Immature natural killer cell (primary cell): ENCODE data around the gene TERC. TPM values are rescaled to one million over a fixed set of nuclear protein-coding genes. Genes with fewer than 3 reads are reported as not detected.

Source experiments
- DNase-seq, 3 donors: peaks; one replicate each; pipeline ENCODE4 v3.0.0; 2022; ENCODE audit warnings: mixed read lengths in 1 of 3
- H3K27ac Mint-ChIP-seq, 6 donors: one replicate each; pipeline ENCODE4 v1.8.0; 2020; ENCODE audit warnings: mixed read lengths in 6 of 6, mild to moderate bottlenecking in 5 of 6, inconsistent platforms in 4 of 6, moderate library complexity in 3 of 6
- H3K27me3 Mint-ChIP-seq, 3 donors: one replicate each; pipeline ENCODE4 v1.8.0; 2020 to 2021; ENCODE audit warnings: low read depth in 3 of 3, mild to moderate bottlenecking in 3 of 3, mixed read lengths in 3 of 3, moderate library complexity in 3 of 3, inconsistent platforms in 1 of 3
- H3K36me3 Mint-ChIP-seq, 3 donors: one replicate each; pipeline ENCODE4 v1.8.0; 2020; ENCODE audit warnings: mixed read lengths in 3 of 3, inconsistent platforms in 2 of 3, mild to moderate bottlenecking in 2 of 3
- H3K4me1 Mint-ChIP-seq, 2 donors: one replicate each; pipeline ENCODE4 v1.8.0; 2020; ENCODE audit warnings: inconsistent platforms in 2 of 2, mild to moderate bottlenecking in 2 of 2, mixed read lengths in 2 of 2, moderate library complexity in 1 of 2
- H3K4me3 Mint-ChIP-seq, 5 donors: one replicate each; pipeline ENCODE4 v1.8.0; 2020; ENCODE audit warnings: mild to moderate bottlenecking in 5 of 5, mixed read lengths in 5 of 5, inconsistent platforms in 3 of 5, moderate library complexity in 3 of 5
- H3K9me3 Mint-ChIP-seq, 6 donors: one replicate each; pipeline ENCODE4 v1.8.0; 2020; ENCODE audit warnings: mild to moderate bottlenecking in 6 of 6, mixed read lengths in 6 of 6, inconsistent platforms in 4 of 6, moderate library complexity in 3 of 6
- polyA plus RNA-seq, 3 donors: library from polyadenylated mRNA; unstranded; fragments of 300-500 nt; fragmentation: Illumina TruSeq; gene quantifications; one replicate each; pipeline ENCODE4 v1.2.3, GENCODE V29; 2021

TERC gene
- under 1 TPM in 1 of 3 donors, not detected in 2; 0.76 TPM for polyA plus RNA-seq

GRCh38 chr3:169764882-169765612, at the start of gene TERC:
Gene TERC (minus strand): TSS chr3:169765060.
- peak within 1 kb of the TSS; percentile 93 to 98 (median 96) for H3K27ac Mint-ChIP-seq
- peaks cover 10 to 18% (median 17%) of the 10 kb centered on the region in 3 donors for H3K27me3 Mint-ChIP-seq
- peaks cover 32 to 40% of the 10 kb centered on the region in 2 donors for H3K4me1 Mint-ChIP-seq
- peak; percentile 89 to 92 (median 90) for DNase-seq
- H3K36me3 Mint-ChIP-seq: no peaks in the 10 kb centered on the region
- peak within 1 kb of the TSS; percentile 93 to 97 (median 94) for H3K4me3 Mint-ChIP-seq
- peaks cover 0 to 2% (median 0%) of the 10 kb centered on the region in 6 donors for H3K9me3 Mint-ChIP-seq

DNA sequence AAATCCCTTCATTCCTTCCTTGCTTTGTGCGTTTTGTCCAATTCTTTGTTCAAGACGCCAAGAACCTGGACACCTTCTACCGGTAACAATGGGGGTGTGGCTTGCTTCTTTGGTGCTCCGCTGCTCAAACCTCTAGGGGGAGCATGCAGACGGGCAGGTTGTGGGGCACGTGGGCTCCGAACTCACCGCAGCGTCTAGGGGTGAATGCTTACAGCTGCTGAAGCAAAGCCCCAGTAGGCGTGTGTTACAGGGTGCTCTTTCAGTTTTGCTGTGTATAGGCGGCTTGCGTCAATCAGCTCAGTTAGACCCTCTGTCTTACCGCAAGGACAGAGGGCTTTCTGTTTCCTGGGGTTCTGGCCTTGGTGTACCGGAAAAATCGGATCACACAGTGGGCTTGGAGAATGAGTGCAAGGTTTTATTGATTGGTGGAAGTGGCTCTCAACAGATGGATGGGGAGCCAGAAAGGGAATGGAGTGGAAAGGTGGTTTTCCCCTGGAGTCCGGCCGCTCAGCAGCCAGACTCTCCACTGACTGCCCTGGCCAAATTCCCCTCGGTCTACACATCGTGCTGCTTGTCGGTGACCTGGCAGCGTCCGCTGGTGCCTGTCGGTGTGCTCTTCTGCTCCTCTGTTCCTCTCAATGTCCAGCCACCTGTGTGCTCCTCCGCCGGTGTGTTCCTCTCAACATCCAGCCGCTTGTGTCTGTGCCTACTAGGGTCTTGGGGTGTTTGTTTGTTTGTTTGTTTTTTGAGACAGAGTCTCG, 49.1 kb upstream of the TERC start:
- peaks cover 0 to 4% (median 3%) of the 10 kb centered on the region in 3 donors for H3K36me3 Mint-ChIP-seq
- peaks cover 5 to 12% (median 7%) of the 10 kb centered on the region in 3 donors for H3K27me3 Mint-ChIP-seq
- peak; percentile 72 to 78 (median 74) for DNase-seq
- H3K27ac Mint-ChIP-seq: peak overlapping the region; percentile 18 to 88 (median 78)
- H3K4me1 Mint-ChIP-seq: peaks cover 27 to 28% of the 10 kb centered on the region in 2 donors
- peaks cover 0 to 10% (median 8%) of the 10 kb centered on the region in 6 donors for H3K9me3 Mint-ChIP-seq
- peak overlapping the region; percentile 85 to 96 (median 89) for H3K4me3 Mint-ChIP-seq

GRCh38 chr3:169813278-169813677, 48.4 kb upstream of the TERC start:
- Mint-ChIP-seq H3K9me3 (peaks cover 0 to 10% (median 8%) of the 10 kb centered on the region in 6 donors), H3K4me1 (peaks cover 27 to 28% of the 10 kb centered on the region in 2 donors)

DNA sequence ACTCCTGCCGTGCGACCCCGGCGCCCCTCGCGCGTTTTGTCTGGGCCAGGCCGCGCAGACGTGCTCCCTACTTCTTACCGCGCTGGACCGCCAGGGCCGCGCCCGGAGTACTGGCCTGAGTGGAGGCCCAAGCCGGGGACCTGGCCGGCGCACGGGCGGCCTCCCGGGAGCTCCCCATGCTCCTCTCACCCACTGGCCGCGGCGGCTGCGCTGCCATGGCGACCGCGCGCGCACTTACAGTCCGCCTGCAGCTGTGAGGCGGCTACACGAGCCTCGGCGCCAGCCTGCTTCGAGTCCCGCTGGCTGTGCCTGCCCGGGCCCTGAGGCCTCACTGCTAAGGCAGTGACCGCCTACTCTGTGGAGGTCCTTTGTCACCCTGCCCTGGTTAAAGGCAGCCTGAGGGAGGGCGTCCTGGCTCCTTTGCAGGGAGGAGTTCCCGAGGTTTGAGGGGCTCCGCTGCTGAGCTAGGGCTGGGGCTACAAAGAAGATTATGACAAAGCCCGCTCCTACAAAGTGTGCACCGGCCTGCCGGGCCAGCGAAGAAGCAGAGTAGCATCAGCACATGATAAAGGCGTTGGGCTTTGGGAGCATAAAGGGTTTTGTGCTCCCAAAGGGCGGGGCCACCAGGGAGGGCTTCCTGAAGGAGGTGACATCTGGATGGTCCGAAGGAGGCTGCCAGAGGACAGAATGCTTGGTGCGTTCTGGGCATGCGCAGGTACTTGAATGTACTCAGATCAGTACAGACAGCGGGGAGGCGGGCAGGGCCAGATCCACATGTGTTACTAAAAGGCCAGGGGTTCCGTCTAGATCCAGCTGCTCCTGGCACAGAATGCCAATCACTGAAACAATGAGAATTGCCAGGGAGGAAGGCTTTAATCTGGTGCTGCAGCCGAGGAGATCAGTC, 47.7 kb upstream of the TERC start, which contains the start of the genes LRRC34 and LRRIQ4:
Gene LRRC34, minus strand, starts transcription at position 573 of the 904 bp plus-strand sequence. Its CDS starts 356 bp downstream, at position 217.
Gene LRRIQ4, plus strand, starts transcription at position 539 of the 904 bp plus-strand sequence. CDS start 9,052 bp downstream, outside the sequence.
- peaks cover 0 to 10% (median 8%) of the 10 kb centered on the region in 6 donors for H3K9me3 Mint-ChIP-seq
- peak within 1 kb of the TSS; percentile 65 to 88 (median 78) for H3K27ac Mint-ChIP-seq
- peak within 1 kb of the TSS; percentile 85 to 96 (median 89) for H3K4me3 Mint-ChIP-seq
- DNase-seq: peak; percentile 60 to 63 (median 60)
- peaks cover 0 to 4% (median 3%) of the 10 kb centered on the region in 3 donors for H3K36me3 Mint-ChIP-seq
- H3K27me3 Mint-ChIP-seq: peaks cover 5 to 9% (median 7%) of the 10 kb centered on the region in 3 donors
- H3K4me1 Mint-ChIP-seq: peaks cover 27 to 28% of the 10 kb centered on the region in 2 donors

More at GRCh38 chr3:169813278-169813677, 48.4 kb upstream of the TERC start:
- peak in 2 of 3 donors; percentile 1 to 12 for DNase-seq
- H3K27ac Mint-ChIP-seq: peak overlapping the region; percentile 60 to 88 (median 78)
- peaks cover 0 to 4% (median 3%) of the 10 kb centered on the region in 3 donors for H3K36me3 Mint-ChIP-seq
- H3K4me3 Mint-ChIP-seq: peak overlapping the region; percentile 85 to 96 (median 89)
- H3K27me3 Mint-ChIP-seq: peaks cover 5 to 12% (median 7%) of the 10 kb centered on the region in 3 donors

- Mint-ChIP-seq H3K4me3 (peak overlapping the region; percentile 84 to 96 (median 87)), H3K27ac (peak overlapping the region in 4 of 6 donors; percentile 20 to 68 (median 47)), H3K36me3 (peaks cover 0 to 4% (median 3%) of the 10 kb centered on the region in 3 donors), H3K27me3 (peaks cover 5 to 8% (median 7%) of the 10 kb centered on the region in 3 donors), H3K9me3 (peaks cover 0 to 10% (median 8%) of the 10 kb centered on the region in 6 donors), H3K4me1 (peaks cover 27 to 28% of the 10 kb centered on the region in 2 donors)
- peak in 1 of 3 donors; percentile 2 for DNase-seq
Observed at GRCh38 chr3:169811631-169812331, 46.9 kb upstream of the TERC start.

DNA sequence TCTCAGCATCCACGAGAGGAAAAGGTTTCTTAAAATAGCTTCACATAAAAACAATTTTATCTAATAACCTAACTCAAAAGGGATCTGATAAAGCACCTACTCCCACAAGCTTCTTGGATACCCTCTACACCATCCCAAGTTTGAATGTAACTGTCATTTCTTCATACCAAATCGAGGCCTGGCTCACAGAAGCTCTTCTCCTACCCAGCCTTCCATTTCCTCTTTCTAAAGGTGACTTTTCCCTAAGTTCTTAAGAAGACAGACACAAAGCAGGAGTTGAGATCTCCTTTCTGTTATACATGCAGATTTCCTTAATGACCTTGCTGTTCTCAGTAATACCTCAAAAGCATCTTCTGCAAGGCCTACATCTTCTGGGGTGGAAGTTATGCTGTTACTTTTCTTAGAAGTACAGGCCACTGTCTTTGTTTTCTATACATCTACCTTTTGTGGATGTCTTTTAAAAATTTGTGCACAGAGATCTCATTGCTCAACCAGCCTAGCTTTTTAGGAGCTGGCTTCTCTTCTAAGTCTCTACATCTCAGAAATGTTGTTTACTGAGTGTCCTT, 44.5 kb upstream of the TERC start:
- Mint-ChIP-seq H3K4me1 (peaks cover 24 to 26% of the 10 kb centered on the region in 2 donors), H3K27ac (no peak overlapping the region), H3K36me3 (no peaks in the 10 kb centered on the region), H3K27me3 (peaks cover 1 to 7% (median 6%) of the 10 kb centered on the region in 3 donors), H3K4me3 (no peak overlapping the region), H3K9me3 (no peaks in the 10 kb centered on the region)
- no peak for DNase-seq

- Mint-ChIP-seq H3K27me3 (no peaks in the 10 kb centered on the region), H3K4me1 (no peaks in the 10 kb centered on the region), H3K27ac (no peak overlapping the region), H3K36me3 (peaks cover 0 to 3% (median 0%) of the 10 kb centered on the region in 3 donors), H3K9me3 (no peaks in the 10 kb centered on the region), H3K4me3 (no peak overlapping the region)
- no peak for DNase-seq
Observed at GRCh38 chr3:169804681-169805080, 39.8 kb upstream of the TERC start.

DNA sequence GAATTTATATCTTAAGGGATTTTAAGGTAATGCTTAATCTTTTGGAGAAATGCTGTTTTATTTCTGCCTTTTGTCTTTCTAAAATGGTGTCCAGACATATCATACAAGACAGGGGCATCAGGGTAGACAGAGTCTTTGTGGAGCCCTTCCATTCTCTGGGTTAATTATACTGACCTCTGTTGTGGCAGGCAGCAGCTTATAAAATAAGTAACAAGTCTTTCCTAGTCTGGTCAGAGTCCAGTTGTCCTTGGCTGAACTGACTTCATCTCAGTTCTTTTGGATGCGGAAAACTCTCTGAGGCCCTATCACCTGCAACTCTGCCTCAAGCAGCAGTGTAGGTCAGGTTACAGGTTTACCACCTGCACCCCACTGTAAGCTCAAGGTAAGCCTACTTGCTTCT, 27.5 kb upstream of the TERC start:
- Mint-ChIP-seq H3K9me3 (no peaks in the 10 kb centered on the region), H3K4me1 (peaks cover 4 to 9% of the 10 kb centered on the region in 2 donors)

DNA sequence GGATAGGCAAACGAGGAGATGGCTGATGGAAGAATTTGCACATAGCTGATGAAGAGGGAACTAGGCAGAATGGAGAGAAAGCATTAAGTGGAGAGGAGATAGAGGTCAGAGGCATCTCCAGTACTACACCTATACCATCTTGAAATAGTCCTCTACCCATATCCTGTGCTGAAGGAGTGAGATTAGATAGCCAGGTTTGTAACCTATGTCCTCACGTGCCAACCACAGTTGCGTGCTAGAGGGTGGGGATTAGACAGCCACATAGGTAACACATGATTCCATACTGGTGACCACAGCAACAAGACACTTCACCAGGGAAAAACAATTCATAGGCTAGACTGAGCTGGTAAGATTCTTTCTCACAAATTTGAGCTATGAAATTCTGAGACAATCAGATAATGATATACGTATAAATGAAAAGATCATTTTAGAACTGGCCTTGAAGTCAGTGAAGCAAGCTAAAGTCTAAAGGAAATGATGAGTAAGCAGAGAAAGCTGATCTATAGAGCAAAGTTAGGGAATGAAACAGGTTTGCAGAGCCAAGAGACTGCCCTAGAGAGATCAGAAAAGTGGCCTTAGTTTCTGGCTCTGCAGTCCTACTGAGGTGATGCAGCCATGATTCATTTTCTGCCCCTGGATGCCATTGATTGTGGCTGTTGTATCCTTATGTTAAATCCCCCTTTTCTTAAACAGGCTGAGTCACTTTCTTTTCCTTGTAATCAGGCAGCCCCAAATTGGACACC, 26.0 kb upstream of the TERC start:
- Mint-ChIP-seq H3K4me3 (no peak overlapping the region), H3K27ac (no peak overlapping the region), H3K27me3 (no peaks in the 10 kb centered on the region), H3K4me1 (peaks cover 4 to 16% of the 10 kb centered on the region in 2 donors), H3K36me3 (peaks cover 7 to 20% (median 13%) of the 10 kb centered on the region in 3 donors), H3K9me3 (no peaks in the 10 kb centered on the region)
- no peak for DNase-seq

More for the DNA sequence above, 27.5 kb upstream of the TERC start:
- H3K27me3 Mint-ChIP-seq: no peaks in the 10 kb centered on the region
- H3K36me3 Mint-ChIP-seq: peaks cover 3 to 8% (median 4%) of the 10 kb centered on the region in 3 donors
- H3K4me3 Mint-ChIP-seq: no peak overlapping the region
- no peak for DNase-seq
- H3K27ac Mint-ChIP-seq: no peak overlapping the region

- H3K4me1 Mint-ChIP-seq: peaks cover 4 to 17% of the 10 kb centered on the region in 2 donors
- no peak overlapping the region for H3K27ac Mint-ChIP-seq
- no peaks in the 10 kb centered on the region for H3K9me3 Mint-ChIP-seq
- peaks cover 11 to 26% (median 19%) of the 10 kb centered on the region in 3 donors for H3K36me3 Mint-ChIP-seq
- H3K27me3 Mint-ChIP-seq: no peaks in the 10 kb centered on the region
- no peak overlapping the region for H3K4me3 Mint-ChIP-seq
- DNase-seq: no peak
Observed at GRCh38 chr3:169790219-169790618, 25.4 kb upstream of the TERC start.

- H3K4me1 Mint-ChIP-seq: peaks cover 4 to 17% of the 10 kb centered on the region in 2 donors
- no peaks in the 10 kb centered on the region for H3K9me3 Mint-ChIP-seq
- H3K36me3 Mint-ChIP-seq: peaks cover 17 to 28% (median 19%) of the 10 kb centered on the region in 3 donors
- H3K4me3 Mint-ChIP-seq: no peak overlapping the region
- H3K27me3 Mint-ChIP-seq: no peaks in the 10 kb centered on the region
- DNase-seq: no peak
- H3K27ac Mint-ChIP-seq: no peak overlapping the region
Observed at GRCh38 chr3:169787791-169788190, 22.9 kb upstream of the TERC start.
